HG02678 (cell line): ENCODE results near the gene CLIC1.
"Not testable (repeated sequence)": the region's sequence is repeated elsewhere in the genome, so short reads cannot be mapped to it uniquely, and the experiment has no call there.

Experiments used
- ATAC-seq: cut with Tn5 transposase; IDR thresholded peaks from one replicate; pipeline ENCODE4 v1.9.1; 2021; ENCODE audit warnings: mild to moderate bottlenecking, moderate library complexity; ENCODE audit not compliant: unreplicated experiment

The CLIC1 gene

DNA sequence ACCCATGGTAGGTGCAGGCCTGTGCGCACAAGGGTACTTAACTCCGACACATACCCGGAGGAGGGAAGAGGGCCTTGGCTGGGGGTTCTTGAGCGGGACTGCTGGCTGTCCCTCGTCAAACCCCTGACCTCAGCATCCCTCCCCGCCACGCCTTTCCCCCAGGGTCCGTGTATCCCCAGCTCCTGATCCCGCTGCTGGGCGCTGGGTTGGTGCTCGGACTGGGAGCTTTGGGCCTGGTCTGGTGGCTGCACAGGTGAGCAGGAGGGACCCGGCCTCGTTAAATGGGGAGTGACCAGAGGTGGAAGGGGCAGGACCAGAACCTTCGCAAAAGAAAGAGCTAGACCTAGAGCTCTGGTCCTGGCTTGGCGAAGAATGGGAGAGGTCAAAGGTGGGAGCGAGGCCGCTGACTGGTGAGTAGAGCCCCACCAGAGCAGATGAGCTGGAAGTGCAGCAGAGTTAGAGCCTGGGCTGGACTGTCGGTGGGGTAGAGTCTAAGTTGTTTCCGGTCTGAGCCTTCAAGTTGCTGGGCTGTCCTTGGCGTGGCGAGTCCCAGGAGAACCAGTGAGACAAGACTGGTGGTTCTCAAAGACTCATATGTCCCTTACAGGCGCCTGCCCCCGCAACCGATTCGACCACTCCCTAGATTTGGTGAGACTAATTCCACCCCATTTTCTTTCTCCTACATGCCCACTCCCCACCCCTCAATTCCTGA lies 12.2 kb downstream of the CLIC1 start:
- ATAC-seq: no peak

- ATAC-seq: no peak
Measured at GRCh38 chr6:31723245-31723979, 12.9 kb downstream of the CLIC1 start, which contains the start of gene MPIG6B. TSS of gene MPIG6B (plus strand) at chr6:31723373. CDS start at chr6:31723384, 11 bp downstream.

DNA sequence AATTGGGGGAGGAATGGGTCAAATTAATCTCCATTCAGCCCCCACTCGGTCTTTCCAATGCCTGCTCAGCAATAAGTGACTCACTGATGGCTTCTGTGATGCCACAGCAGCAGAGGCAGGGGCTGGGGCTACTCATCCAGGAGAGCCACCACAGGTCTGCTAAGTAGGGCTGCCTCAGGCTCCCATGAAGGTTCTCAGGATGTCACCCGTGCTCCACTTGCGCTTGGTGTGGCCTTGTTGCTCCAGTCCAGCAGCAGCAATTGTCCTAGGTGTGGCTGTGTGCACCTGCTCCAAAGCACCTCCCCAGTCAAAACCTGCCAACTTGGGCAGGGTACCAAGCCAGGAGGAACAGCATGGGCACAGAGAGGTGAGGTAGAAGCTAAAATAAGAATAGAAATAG lies 14.2 kb downstream of the CLIC1 start:
- no peak for ATAC-seq

DNA sequence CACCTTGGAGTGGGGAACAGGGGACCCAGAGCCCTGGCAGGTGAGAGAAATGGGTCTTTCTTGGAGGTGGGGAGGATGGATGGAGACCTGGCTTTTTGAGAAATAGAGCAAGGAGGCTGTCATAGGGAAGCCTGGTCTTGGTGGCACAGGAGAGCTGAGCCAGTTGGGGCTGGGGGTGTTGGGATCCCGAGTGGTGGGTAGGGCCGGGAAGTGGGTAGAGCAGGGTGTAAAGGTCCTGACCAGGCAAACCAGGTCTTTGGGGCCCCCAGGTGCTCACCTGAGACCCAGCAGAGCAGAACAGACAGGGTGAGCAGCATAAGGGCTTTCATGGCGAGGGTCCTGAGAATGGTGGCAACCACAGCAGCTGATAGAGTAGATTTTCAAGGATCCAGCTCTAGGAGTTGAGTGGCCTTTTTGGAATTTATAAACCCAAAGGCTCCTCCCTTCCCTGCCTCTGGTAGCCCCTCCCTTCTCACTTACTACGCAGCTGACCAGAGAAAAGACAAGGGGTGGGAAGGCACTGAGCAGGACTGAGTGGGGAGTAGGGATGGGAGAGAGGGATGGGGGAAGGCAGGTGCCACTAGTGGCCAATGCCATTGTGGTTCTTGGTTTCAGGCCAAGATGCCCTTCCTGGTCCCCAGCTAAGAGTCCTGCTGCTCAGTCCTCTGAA lies 14.8 kb downstream of the CLIC1 start, which contains the start of gene LY6G6C:
LY6G6C (minus strand) TSS at position 396 of the 670 bp plus-strand sequence; CDS start at position 329, 67 bp downstream.
- ATAC-seq: no peak

DNA sequence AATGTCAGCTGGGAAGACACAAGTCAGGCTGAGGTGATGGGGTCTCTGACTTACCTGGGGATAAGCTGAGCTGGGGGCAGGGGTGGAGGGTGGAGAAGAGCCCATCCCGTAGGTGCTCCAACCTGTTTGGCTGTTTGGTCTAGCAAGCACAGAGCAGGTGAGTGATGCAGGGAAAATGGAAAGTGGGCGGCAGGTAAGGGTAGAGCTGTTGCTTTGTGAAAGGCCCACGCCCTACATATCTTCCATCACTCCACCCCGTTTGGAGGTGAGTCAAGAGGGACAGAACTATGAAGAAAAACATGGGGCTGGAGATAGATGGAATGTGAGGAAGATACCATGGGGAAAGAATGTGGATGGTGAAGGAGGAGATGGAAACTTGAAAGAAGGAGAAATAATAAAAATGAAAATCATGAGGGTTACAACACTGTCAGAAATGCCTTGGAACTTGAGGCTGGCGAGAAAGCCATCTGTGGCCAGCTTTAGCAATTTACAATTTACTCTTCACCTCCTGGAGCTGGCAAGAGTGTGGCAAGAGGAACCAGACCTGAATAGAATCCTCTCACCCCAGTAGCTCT lies 16.0 kb downstream of the CLIC1 start:
- no peak for ATAC-seq

DNA sequence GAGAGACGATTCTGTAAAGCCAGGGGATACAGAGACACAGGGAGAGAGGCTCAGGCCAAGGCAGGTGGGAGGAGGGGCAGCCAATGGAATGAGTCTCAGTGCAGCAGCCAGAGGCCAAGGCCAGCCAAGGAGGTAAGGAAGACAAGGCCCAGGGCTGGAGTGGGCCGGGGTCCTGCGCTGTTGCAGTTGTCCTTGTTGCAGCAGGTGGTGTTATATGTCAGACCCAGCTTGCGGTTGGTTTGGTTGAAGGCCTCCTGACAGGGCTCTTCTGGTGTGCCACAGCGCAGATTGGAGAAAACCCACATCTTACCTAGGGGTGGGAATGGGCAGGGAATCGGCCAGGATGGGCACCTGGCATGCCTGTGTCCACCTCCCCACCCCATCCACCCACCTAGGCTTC lies 17.3 kb downstream of the CLIC1 start:
- no peak for ATAC-seq

DNA sequence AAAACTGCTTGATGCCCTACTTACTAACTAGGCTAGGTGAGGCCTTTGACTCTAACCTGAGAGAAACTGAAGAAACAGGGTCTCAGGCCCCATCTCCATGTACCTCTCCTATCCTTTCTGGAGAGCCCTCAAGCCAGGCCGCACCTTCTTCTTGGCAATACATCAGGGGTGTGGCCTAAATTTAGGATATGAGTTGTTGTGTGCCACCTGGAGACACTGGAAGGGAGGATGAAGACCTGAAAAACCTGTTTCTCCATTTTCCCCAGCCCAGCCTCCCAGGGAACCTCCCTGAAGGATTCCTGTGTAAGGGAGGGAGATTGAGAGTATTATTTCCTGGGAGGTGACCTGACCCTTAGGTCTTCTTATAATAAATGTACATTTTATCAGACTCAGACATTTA lies 18.1 kb downstream of the CLIC1 start:
- ATAC-seq: no peak

- ATAC-seq: no peak
Measured at GRCh38 chr6:31717499-31718222, 18.7 kb downstream of the CLIC1 start.

DNA sequence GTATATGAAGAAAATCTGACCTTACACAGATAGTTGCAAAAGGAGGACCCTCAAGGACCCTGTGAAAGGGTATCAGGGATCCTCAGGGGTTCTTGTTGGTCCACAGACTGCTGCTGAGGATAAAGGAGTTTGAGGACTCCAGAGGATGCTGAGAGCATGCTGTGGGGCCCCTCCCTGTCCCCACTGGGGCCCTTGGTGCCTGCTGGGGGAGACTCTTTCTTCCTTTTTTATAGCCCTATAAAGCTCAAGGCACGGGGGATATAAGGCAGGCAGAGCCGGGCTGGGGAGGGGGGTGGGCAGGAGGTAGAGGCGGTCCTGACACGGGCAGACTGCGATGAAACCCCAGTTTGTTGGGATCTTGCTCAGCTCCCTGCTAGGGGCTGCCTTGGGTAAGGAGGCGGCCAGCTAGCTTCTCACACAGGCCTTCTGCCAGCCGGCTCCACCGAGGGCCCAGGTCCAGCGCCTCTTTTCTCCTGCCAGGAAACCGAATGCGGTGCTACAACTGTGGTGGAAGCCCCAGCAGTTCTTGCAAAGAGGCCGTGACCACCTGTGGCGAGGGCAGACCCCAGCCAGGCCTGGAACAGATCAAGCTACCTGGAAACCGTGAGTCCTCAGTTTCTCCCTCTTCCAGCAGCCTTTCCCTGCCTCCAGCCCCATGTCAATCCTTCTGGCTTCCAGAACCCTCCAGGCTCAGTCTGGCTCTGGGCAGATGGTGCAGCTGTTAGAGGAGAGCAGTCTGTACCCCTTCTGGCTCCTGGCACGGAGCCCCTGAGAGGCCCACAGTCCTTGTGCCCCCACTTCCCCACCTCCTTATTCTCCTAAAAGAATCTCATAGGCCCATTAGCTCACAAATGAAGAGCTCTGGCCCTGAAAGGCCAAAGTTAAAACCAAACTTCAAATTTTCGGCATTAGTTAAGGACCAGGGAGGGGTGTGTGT lies 21.0 kb downstream of the CLIC1 start, which contains the start of gene LY6G6D:
LY6G6D (plus strand) TSS at position 327 of the 937 bp plus-strand sequence; CDS start at position 335, 8 bp downstream.
- ATAC-seq: no peak

GRCh38 chr6:31713991-31714684 lies 22.2 kb downstream of the CLIC1 start:
- no peak for ATAC-seq

GRCh38 chr6:31713465-31713864 lies 22.9 kb downstream of the CLIC1 start:
- ATAC-seq: no peak

- no peak for ATAC-seq
Measured at GRCh38 chr6:31712296-31712695, 24.0 kb downstream of the CLIC1 start.

- ATAC-seq: no peak
Measured at GRCh38 chr6:31711233-31711632, 25.1 kb downstream of the CLIC1 start.

- ATAC-seq: no peak
Measured at GRCh38 chr6:31710523-31711219, 25.7 kb downstream of the CLIC1 start.

DNA sequence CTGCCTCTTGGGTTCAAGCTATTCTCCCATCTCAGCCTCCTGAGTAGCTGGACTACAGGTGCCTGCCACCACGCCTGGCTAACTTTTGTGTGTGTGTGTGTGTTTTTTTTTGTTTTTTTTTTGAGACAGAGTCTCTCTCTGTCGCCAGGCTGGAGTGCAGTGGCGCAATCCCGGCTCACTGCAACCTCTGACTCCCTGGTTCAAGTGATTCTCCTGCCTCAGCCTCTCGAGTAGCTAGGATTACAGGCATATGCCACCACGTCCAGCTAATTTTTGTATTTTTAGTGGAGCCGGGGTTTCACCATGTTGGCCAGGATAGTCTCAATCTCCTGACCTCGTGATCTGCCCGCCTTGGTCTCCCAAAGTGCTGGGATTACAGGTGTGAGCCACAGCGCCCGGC lies 27.2 kb downstream of the CLIC1 start:
- ATAC-seq: not testable (repeated sequence)

DNA sequence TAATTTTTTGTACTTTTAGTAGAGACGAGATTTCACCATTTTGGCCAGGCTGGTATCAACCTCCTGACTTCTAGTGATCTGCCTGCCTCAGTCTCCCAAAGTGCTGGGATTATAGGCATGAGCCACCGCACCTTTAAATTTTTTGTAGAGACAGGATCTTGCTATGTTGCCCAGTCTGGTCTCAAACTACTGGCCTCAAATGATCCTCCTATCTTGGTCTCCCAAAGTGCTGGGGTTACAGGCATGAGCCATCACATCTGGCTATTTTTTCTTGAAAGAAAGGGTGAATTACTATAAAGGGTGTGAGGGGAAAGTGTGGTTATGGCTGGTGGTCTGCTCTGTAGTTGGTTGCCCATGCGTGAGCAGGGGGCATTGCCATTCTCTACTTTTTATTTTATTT lies 28.1 kb downstream of the CLIC1 start:
- ATAC-seq: no peak

GRCh38 chr6:31707701-31708100 lies 28.6 kb downstream of the CLIC1 start:
- no peak for ATAC-seq

DNA sequence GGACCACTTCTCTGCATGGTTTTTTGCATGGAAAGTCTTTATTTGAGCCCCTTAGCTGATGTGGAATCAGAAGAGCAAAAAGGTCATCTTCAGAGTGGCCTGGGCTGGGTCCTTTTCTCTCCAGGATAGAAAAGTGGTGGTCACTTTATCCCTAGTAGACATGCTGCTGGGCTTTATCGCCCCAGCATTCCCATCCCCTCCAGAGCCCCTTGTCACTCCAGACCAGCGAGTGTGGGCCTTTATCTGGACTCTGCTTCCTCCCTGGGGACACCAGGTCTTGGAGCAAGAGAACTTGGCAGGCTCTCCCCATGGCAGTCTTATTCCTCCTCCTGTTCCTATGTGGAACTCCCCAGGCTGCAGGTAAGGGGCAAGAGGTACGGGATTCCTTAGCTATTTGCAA lies 29.7 kb downstream of the CLIC1 start, which contains the start of gene LY6G6F:
LY6G6F (plus strand) TSS at position 268 of the 400 bp plus-strand sequence; CDS start at position 309, 41 bp downstream.
- no peak for ATAC-seq
